ENCODE results near the gene ELAVL2.

The ELAVL2 gene

DNA sequence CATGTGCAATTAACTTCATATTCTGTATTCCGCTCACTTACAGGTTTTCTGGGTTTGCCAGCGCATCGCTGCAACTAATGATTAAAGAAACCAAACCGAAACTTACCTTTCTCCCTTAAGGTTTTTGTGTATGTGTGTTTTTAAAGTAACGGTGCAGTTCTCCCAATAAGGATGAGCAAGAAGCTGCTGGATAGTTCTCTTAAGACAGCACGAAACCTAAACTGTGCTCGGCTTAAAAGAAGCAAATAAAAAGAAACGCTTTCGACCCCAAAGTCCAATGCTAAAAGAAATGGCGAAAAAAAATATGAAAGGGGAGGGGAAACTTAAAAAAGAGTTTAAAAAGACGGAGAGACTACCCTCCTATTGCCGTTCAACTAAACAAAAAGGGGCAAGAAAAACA is 340 bp downstream of the ELAVL2 start:
- TF ChIP-seq CTCF (IDR thresholded peaks at IDR 0.05; ENCODE audit: control extremely low read depth, extremely low read depth, low read depth, missing control alignments): no peak
- POLR2A ChIA-PET: no interaction called here
- CTCF ChIA-PET: interaction anchor here (1.6 kb wide), 1 partner anchor 10 kb away, joined by 4 read pairs; no protein-coding TSS in a partner anchor
- DNase-seq (ENCODE audit: extremely low spot score): no peak

DNA sequence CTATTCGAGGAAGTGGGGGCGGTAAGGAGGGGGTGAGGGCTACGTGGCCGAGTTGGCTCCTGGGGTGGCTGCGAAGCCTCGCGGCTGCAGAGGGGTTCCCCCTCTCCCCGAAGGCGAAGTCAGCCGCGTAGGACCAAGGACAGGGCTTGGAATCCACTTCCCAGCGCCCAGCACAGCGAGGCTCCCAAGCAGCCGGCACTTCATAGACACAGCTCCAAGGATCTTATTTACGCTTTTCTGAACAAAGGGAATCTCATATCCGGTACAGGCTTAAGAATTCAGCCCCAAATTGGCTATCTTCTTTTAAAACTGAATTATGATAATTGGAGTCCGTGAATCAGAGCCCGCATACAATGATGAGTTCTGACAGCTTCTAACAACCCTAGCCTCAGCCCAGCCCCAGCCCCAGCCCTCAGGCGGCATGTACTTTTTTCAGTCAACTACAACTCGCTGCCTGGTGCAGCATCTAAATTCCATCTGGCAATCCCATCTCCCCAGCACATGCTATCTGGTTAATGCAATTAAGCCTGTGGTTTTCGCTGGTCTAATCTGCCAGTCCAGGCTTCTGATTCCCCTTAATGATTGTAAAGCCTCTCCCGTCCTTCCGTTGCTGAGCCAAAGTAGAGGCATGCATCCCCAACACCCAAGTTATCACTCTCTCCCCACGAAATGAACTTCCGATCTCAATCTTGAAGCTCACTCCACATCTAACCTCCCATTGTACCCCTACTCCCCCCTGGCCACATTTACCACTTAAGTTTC is 1.0 kb downstream of the ELAVL2 start:
- CTCF ChIA-PET: interaction anchor here (1.6 kb wide), 1 partner anchor 11 kb away, joined by 4 read pairs; no protein-coding TSS in a partner anchor
- no peak for DNase-seq (ENCODE audit: extremely low spot score)
- no peak for TF ChIP-seq CTCF (IDR thresholded peaks at IDR 0.05; ENCODE audit: control extremely low read depth, extremely low read depth, low read depth, missing control alignments)
- POLR2A ChIA-PET: no interaction called here

- ChIA-PET CTCF (interaction anchor here (1.6 kb wide), 1 partner anchor 11 kb away, joined by 4 read pairs; no protein-coding TSS in a partner anchor), POLR2A (no interaction called here)
- no peak for DNase-seq (ENCODE audit: extremely low spot score)
- no peak for TF ChIP-seq CTCF (IDR thresholded peaks at IDR 0.05; ENCODE audit: control extremely low read depth, extremely low read depth, low read depth, missing control alignments)
Measured at GRCh38 chr9:23823986-23824829, 1.8 kb downstream of the ELAVL2 start.

DNA sequence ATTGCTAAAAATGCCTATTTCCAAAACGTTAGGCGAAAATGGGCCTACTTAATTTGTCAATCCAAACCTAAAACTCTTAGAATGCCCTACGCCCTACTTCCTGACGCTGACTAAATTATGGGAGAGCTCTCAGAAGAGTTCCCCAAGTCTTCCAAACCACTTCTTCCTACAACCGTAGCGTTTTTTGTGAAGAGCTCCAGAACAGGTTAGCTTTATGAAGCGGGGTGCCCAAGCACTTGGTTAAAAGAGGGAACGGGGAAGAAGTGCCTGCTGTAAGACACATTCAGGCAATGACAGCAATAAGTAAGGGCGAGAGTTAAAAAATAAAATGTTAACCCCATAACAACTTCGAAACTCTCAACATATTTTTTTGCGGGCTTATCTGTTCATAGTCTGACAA is 2.8 kb downstream of the ELAVL2 start:
- DNase-seq (ENCODE audit: extremely low spot score): no peak
- TF ChIP-seq CTCF (IDR thresholded peaks at IDR 0.05; ENCODE audit: control extremely low read depth, extremely low read depth, low read depth, missing control alignments): no peak
- ChIA-PET POLR2A (no interaction called here), CTCF (no interaction called here)

DNA sequence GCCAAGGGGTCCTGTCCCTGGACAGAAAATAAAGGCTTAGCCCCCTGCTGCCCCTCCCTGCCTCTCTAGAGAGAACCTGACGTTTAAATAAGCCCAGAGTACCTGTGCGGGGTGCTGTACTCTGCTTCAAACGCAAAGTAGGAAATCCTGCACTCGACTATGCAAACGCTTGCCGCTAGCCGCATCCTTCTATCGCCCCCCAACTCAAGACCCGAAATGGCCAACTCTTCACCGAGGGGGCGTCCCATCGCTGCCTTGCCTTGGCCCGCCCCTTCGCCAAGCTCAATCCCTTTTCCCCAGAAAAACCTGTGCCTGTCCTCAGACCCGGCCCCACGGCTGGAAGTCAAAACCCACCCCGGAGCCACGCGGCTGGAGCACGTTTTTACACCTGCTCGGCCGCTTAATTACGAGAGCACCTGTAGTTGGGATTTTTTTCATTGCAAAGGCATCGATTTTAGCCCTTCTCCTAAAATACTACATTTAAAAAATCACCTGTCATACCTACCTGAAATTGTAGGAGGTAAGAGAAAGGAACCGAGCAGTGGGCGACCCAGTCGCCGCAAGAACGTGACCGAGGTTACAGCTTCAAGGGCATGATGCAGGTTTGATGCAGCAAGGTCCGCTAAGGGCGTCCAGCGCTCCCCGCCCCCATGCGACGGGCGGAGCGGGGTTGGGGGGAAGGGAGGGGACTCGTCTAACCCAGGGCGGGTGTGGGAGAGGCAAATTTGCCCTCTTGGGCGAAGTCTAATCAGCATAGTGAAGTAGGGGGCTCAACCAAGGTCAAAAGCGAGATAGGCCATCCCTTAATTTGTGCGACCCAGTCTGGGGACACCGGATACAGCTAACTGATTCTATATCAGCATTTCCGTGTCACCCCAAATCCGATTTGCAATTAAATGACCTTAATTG is 3.5 kb downstream of the ELAVL2 start:
- CTCF ChIA-PET: no interaction called here
- POLR2A ChIA-PET: no interaction called here
- no peak for TF ChIP-seq CTCF (IDR thresholded peaks at IDR 0.05; ENCODE audit: control extremely low read depth, extremely low read depth, low read depth, missing control alignments)
- no peak for DNase-seq (ENCODE audit: extremely low spot score)
